Suprapubic skin (tissue), 4 donors: ENCODE measurements around the gene CCDC60.

Source experiments
- CTCF ChIP-seq, 2 donors: fragments of 200-600 bp in 1 of 2; fragments of 450-650 bp in 1 of 2; sonication (generic) in 1 of 2; IDR thresholded peaks; one replicate each; pipeline ENCODE4 v1.5.1; 2016 to 2019; ENCODE audit warnings: antibody characterized with exemption in 2 of 2, mild to moderate bottlenecking in 1 of 2, moderate library complexity in 1 of 2
- EP300 ChIP-seq: sonication (generic); formaldehyde crosslinking; IDR thresholded peaks from one replicate; pipeline ENCODE4 v1.6.1; 2017; ENCODE audit warnings: antibody characterized with exemption
- POLR2A ChIP-seq, 2 donors: fragments of 450-650 bp; IDR thresholded peaks; one replicate each; pipeline ENCODE4 v1.6.1; 2017; ENCODE audit warnings: antibody characterized with exemption in 2 of 2, mild to moderate bottlenecking in 2 of 2, moderate library complexity in 2 of 2
- POLR2AphosphoS5 ChIP-seq, 3 donors: sonication (generic); formaldehyde crosslinking; IDR thresholded peaks; one replicate each; pipeline ENCODE4 v1.6.1; 2017; ENCODE audit warnings: antibody characterized with exemption in 3 of 3

- no peak for TF ChIP-seq CTCF (IDR thresholded peaks at IDR 0.05)
- TF ChIP-seq POLR2A (IDR thresholded peaks at IDR 0.05) = no peak
- no peak for TF ChIP-seq POLR2AphosphoS5 (IDR thresholded peaks at IDR 0.05)
- no peak for TF ChIP-seq EP300
Measured at GRCh38 chr12:119391673-119392072, 57.1 kb downstream of the CCDC60 start.
